Loucy (cell line): ENCODE results near the gene LCA5L.

Experiments used
- EZH2phosphoT487 ChIP-seq: fragments of 200-600 bp; IDR thresholded peaks from 2 replicates; pipeline ENCODE4 v1.6.1; 2018; ENCODE audit warnings: antibody characterized with exemption, mild to moderate bottlenecking, moderate library complexity, borderline replicate concordance
- TF ChIP-seq, protein P1 (sequence below): fragments of 200-600 bp; sonication (generic); conservative IDR thresholded peaks from 2 replicates; pipeline ENCODE4 v1.5.1; 2014; ENCODE audit warnings: mild to moderate bottlenecking, antibody characterized with exemption, low read length

DNA sequence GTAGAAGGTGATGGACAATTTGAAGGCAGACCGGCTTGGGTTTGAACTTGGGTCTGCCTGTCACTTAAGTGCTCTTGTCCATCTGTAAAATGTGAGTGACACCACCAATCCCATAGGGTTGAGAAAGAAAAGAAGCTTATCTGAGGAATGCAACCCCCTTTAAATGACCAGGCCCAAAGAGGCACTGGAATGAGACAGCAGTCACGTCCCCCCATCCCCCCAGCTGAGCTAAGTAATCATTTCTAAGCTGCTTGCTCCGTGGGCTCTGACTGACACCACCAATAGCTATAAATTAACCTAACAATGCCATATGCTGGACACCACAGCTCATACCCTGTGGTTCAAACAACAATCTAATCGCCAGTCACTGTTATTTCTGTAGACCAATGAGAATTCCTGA, 15.1 kb downstream of the LCA5L start:
- TF ChIP-seq, protein P1, sequence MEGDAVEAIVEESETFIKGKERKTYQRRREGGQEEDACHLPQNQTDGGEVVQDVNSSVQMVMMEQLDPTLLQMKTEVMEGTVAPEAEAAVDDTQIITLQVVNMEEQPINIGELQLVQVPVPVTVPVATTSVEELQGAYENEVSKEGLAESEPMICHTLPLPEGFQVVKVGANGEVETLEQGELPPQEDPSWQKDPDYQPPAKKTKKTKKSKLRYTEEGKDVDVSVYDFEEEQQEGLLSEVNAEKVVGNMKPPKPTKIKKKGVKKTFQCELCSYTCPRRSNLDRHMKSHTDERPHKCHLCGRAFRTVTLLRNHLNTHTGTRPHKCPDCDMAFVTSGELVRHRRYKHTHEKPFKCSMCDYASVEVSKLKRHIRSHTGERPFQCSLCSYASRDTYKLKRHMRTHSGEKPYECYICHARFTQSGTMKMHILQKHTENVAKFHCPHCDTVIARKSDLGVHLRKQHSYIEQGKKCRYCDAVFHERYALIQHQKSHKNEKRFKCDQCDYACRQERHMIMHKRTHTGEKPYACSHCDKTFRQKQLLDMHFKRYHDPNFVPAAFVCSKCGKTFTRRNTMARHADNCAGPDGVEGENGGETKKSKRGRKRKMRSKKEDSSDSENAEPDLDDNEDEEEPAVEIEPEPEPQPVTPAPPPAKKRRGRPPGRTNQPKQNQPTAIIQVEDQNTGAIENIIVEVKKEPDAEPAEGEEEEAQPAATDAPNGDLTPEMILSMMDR: no peak
- no peak for TF ChIP-seq EZH2phosphoT487
